Thyroid gland (tissue), 4 donors: ENCODE data around the gene ARHGAP15. TPM values are rescaled to one million over a fixed set of nuclear protein-coding genes. Genes with fewer than 3 reads are reported as not detected.

Experiments used
- DNase-seq, 2 donors: peaks; one replicate each; pipeline ENCODE4 v3.0.0-alpha.2; 2019
- H3K27ac ChIP-seq, 3 donors: fragments of 200-600 bp; sonication (generic); 1 replicate in 2 of 3; 2 replicates in 1 of 3; pipeline ENCODE4 v1.5.1; 2016 to 2019; ENCODE audit warnings: mild to moderate bottlenecking in 1 of 3, moderate library complexity in 1 of 3
- H3K27me3 ChIP-seq: fragments of 200-600 bp; sonication (generic); one replicate; pipeline ENCODE4 v1.5.1; 2019
- H3K36me3 ChIP-seq, 2 donors: fragments of 200-600 bp; sonication (generic); one replicate each; pipeline ENCODE4 v1.5.1; 2016 to 2019
- H3K4me1 ChIP-seq, 2 donors: fragments of 200-600 bp; sonication (generic); one replicate each; pipeline ENCODE4 v1.5.1; 2017 to 2019
- H3K4me3 ChIP-seq, 3 donors: fragments of 200-600 bp; sonication (generic); replicated peaks in 1 of 3; 1 replicate in 2 of 3; 2 replicates in 1 of 3; pipeline ENCODE4 v1.5.1; 2016; ENCODE audit warnings: mild to moderate bottlenecking in 1 of 3
- H3K9me3 ChIP-seq: fragments of 200-600 bp; sonication (generic); one replicate; pipeline ENCODE4 v1.5.1; 2017
- POLR2A ChIP-seq, 2 donors: fragments of 450-650 bp; IDR thresholded peaks; one replicate each; pipeline ENCODE4 v1.6.1; 2017; ENCODE audit warnings: antibody characterized with exemption in 2 of 2, mild to moderate bottlenecking in 2 of 2, moderate library complexity in 1 of 2
- WGBS, 2 donors: methylation state at CpG; one replicate each; pipeline ENCODE4 v1.1.5; 2017; 5-methylcytosine and 5-hydroxymethylcytosine counted together
- intact Hi-C: fragments of 100-400 bp; cut with DNase I; formaldehyde crosslinking; loops from one replicate; pipeline ENCODE4 v1.15.1; 2023
- small RNA-seq: library from RNA; depleted of rRNA; stranded (forward); fragments of <200 nt; gene quantifications from one replicate; pipeline ENCODE3, GENCODE V24; 2016
- total RNA-seq, 4 donors: library from RNA; depleted of rRNA; stranded (reverse); fragments of >200 nt; gene quantifications; one replicate each; pipeline ENCODE4 v1.2.3, GENCODE V29; 2016
- TF ChIP-seq, protein P1 (sequence below), 6 experiments: fragments of 200-600 bp in 3 of 6; fragments of 450-650 bp in 3 of 6; sonication (generic) in 3 of 6; IDR thresholded peaks; one replicate each; pipeline ENCODE4 v1.5.1; 2016 to 2019; ENCODE audit warnings: antibody characterized with exemption in 6 of 6, mild to moderate bottlenecking in 2 of 6, inconsistent platforms in 1 of 6, moderate library complexity in 1 of 6

The ARHGAP15 gene
- total RNA-seq, 4 donors from 2014 or later: 9.8 to 24.4 (median 11.9) TPM

DNA sequence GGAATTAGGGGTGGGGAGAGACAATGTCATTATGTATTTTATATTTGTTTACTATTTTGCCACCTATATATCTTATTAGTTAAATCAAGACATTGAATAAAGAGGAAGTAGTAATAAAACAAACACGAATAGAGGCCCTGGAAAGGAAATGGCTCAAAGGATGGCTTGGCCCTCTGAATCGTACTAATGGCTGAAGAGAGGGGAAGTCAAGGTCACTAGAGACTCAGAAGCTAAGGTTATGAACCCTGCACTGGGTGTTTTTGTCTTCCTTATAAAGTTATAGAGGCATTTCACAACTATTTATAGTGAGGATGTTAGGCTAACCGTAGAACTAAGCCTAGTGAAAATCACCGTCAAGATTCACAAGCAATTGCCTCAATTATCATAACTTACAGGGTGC lies 685.9 kb downstream of the ARHGAP15 start:
- intact Hi-C loops: no loop called here
- no peak for DNase-seq
- 65 to 75% methylated on average over 4 of the region's 4 CpGs for WGBS, 2 donors
- TF ChIP-seq, protein P1, sequence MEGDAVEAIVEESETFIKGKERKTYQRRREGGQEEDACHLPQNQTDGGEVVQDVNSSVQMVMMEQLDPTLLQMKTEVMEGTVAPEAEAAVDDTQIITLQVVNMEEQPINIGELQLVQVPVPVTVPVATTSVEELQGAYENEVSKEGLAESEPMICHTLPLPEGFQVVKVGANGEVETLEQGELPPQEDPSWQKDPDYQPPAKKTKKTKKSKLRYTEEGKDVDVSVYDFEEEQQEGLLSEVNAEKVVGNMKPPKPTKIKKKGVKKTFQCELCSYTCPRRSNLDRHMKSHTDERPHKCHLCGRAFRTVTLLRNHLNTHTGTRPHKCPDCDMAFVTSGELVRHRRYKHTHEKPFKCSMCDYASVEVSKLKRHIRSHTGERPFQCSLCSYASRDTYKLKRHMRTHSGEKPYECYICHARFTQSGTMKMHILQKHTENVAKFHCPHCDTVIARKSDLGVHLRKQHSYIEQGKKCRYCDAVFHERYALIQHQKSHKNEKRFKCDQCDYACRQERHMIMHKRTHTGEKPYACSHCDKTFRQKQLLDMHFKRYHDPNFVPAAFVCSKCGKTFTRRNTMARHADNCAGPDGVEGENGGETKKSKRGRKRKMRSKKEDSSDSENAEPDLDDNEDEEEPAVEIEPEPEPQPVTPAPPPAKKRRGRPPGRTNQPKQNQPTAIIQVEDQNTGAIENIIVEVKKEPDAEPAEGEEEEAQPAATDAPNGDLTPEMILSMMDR (IDR thresholded peaks at IDR 0.05): no peak
- no peak for TF ChIP-seq POLR2A (IDR thresholded peaks at IDR 0.05)
- Histone ChIP-seq H3K27ac (no peak overlapping the region), H3K36me3 (no peaks in the 10 kb centered on the region), H3K27me3 (no peaks in the 10 kb centered on the region), H3K4me1 (no peaks in the 10 kb centered on the region), H3K4me3 (no peak overlapping the region), H3K9me3 (no peaks in the 10 kb centered on the region)

DNA sequence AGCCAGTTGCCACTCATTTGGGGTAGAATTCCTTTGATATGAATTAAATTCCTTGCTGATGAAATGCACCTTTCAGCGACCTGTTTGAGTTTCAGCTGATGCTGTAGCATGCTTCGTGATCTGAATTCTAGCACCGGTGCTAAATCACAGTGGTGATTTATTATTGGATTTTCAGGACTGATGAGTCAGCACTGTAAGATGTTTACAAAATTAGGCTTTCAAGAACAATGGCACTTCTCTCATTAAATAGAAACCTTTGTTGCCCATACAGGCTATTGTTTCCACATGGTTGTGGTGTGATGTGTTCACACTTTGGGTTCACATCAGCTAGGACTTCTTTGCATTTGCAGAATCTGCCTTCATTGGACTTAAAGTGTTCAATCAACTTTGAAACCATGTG lies 687.7 kb downstream of the ARHGAP15 start:
- H3K4me1 ChIP-seq: no peaks in the 10 kb centered on the region
- H3K4me3 ChIP-seq: no peak overlapping the region
- intact Hi-C loops: no loop called here
- WGBS, 2 donors: 75 to 80% methylated on average over 3 of the region's 3 CpGs
- TF ChIP-seq POLR2A (IDR thresholded peaks at IDR 0.05): no peak
- TF ChIP-seq, protein P1 (IDR thresholded peaks at IDR 0.05): no peak
- H3K9me3 ChIP-seq: no peaks in the 10 kb centered on the region
- H3K36me3 ChIP-seq: no peaks in the 10 kb centered on the region
- DNase-seq: no peak
- no peaks in the 10 kb centered on the region for H3K27me3 ChIP-seq
- H3K27ac ChIP-seq: no peak overlapping the region

Small RNAs within 50 kb of the gene (small RNA-seq; reads per million reads assigned to genes)
- gene MTND4LP12: not detected
